ENCODE measurements around the gene BMPR1A.
"Not testable (repeated sequence)": the region's sequence is repeated elsewhere in the genome, so short reads cannot be mapped to it uniquely, and the experiment has no call there.

The BMPR1A gene

GRCh38 chr10:86851328-86852207 is 95.1 kb downstream of the BMPR1A start:
- Histone ChIP-seq H3K27me3 (replicated peaks; ENCODE audit: control insufficient read depth, insufficient read depth, low read length) (no peaks in the 10 kb centered on the region), H3K4me3 (replicated peaks; ENCODE audit: low read depth, low read length) (no peak overlapping the region), H3K36me3 (ENCODE audit: control insufficient read depth, insufficient read depth, low read length) (no peaks in the 10 kb centered on the region)
- DNase-seq (ENCODE audit: extremely low read depth, insufficient read length), result no peak
- no peak for TF ChIP-seq CTCF (IDR thresholded peaks at IDR 0.05; ENCODE audit: insufficient read depth, low read length, poor library complexity, severe bottlenecking)

- not testable (repeated sequence) for DNase-seq (ENCODE audit: extremely low read depth, insufficient read length); H3K27me3 ChIP-seq (replicated peaks; ENCODE audit: control insufficient read depth, insufficient read depth, low read length); H3K36me3 ChIP-seq (ENCODE audit: control insufficient read depth, insufficient read depth, low read length); H3K4me3 ChIP-seq (replicated peaks; ENCODE audit: low read depth, low read length)
Observed at GRCh38 chr10:86853582-86853981, 97.2 kb downstream of the BMPR1A start.

GRCh38 chr10:86855513-86855912 is 99.1 kb downstream of the BMPR1A start:
- TF ChIP-seq CTCF (IDR thresholded peaks at IDR 0.05; ENCODE audit: insufficient read depth, low read length, poor library complexity, severe bottlenecking), result no peak
- Histone ChIP-seq H3K27me3 (replicated peaks; ENCODE audit: control insufficient read depth, insufficient read depth, low read length) (no peaks in the 10 kb centered on the region), H3K36me3 (ENCODE audit: control insufficient read depth, insufficient read depth, low read length) (no peaks in the 10 kb centered on the region), H3K4me3 (replicated peaks; ENCODE audit: low read depth, low read length) (no peak overlapping the region)
- DNase-seq (ENCODE audit: extremely low read depth, insufficient read length), result no peak

- TF ChIP-seq CTCF (IDR thresholded peaks at IDR 0.05; ENCODE audit: insufficient read depth, low read length, poor library complexity, severe bottlenecking), result no peak
- Histone ChIP-seq H3K4me3 (replicated peaks; ENCODE audit: low read depth, low read length) (no peak overlapping the region), H3K27me3 (replicated peaks; ENCODE audit: control insufficient read depth, insufficient read depth, low read length) (no peaks in the 10 kb centered on the region), H3K36me3 (ENCODE audit: control insufficient read depth, insufficient read depth, low read length) (no peaks in the 10 kb centered on the region)
- no peak for DNase-seq (ENCODE audit: extremely low read depth, insufficient read length)
Observed at GRCh38 chr10:86856156-86856555, 99.7 kb downstream of the BMPR1A start.

- Histone ChIP-seq H3K27me3 (replicated peaks; ENCODE audit: control insufficient read depth, insufficient read depth, low read length) (no peaks in the 10 kb centered on the region), H3K4me3 (replicated peaks; ENCODE audit: low read depth, low read length) (no peak overlapping the region), H3K36me3 (ENCODE audit: control insufficient read depth, insufficient read depth, low read length) (no peaks in the 10 kb centered on the region)
- TF ChIP-seq CTCF (IDR thresholded peaks at IDR 0.05; ENCODE audit: insufficient read depth, low read length, poor library complexity, severe bottlenecking), result no peak
- no peak for DNase-seq (ENCODE audit: extremely low read depth, insufficient read length)
Observed at GRCh38 chr10:86857128-86857721, 100.8 kb downstream of the BMPR1A start.

GRCh38 chr10:86858011-86858410 is 101.6 kb downstream of the BMPR1A start:
- TF ChIP-seq CTCF (IDR thresholded peaks at IDR 0.05; ENCODE audit: insufficient read depth, low read length, poor library complexity, severe bottlenecking), result no peak
- H3K27me3 ChIP-seq (replicated peaks; ENCODE audit: control insufficient read depth, insufficient read depth, low read length), result no peaks in the 10 kb centered on the region
- no peaks in the 10 kb centered on the region for H3K36me3 ChIP-seq (ENCODE audit: control insufficient read depth, insufficient read depth, low read length)
- no peak overlapping the region for H3K4me3 ChIP-seq (replicated peaks; ENCODE audit: low read depth, low read length)
- DNase-seq (ENCODE audit: extremely low read depth, insufficient read length), result no peak

Data from GM06990 (cell line).